Tibial nerve (tissue), 3 donors: ENCODE results near the gene TNPO3.

Source experiments
- POLR2A ChIP-seq, 2 donors: fragments of 450-650 bp; IDR thresholded peaks; one replicate each; pipeline ENCODE4 v1.6.1; 2017; ENCODE audit warnings: antibody characterized with exemption in 2 of 2, mild to moderate bottlenecking in 2 of 2, moderate library complexity in 2 of 2
- TF ChIP-seq, protein P1 (sequence below), 5 experiments: fragments of 200-600 bp in 3 of 5; fragments of 450-650 bp in 2 of 5; sonication (generic) in 3 of 5; IDR thresholded peaks; one replicate each; pipeline ENCODE4 v1.5.1; 2016 to 2019; ENCODE audit warnings: antibody characterized with exemption in 5 of 5, mild to moderate bottlenecking in 3 of 5, moderate library complexity in 2 of 5

- TF ChIP-seq, protein P1, sequence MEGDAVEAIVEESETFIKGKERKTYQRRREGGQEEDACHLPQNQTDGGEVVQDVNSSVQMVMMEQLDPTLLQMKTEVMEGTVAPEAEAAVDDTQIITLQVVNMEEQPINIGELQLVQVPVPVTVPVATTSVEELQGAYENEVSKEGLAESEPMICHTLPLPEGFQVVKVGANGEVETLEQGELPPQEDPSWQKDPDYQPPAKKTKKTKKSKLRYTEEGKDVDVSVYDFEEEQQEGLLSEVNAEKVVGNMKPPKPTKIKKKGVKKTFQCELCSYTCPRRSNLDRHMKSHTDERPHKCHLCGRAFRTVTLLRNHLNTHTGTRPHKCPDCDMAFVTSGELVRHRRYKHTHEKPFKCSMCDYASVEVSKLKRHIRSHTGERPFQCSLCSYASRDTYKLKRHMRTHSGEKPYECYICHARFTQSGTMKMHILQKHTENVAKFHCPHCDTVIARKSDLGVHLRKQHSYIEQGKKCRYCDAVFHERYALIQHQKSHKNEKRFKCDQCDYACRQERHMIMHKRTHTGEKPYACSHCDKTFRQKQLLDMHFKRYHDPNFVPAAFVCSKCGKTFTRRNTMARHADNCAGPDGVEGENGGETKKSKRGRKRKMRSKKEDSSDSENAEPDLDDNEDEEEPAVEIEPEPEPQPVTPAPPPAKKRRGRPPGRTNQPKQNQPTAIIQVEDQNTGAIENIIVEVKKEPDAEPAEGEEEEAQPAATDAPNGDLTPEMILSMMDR (IDR thresholded peaks at IDR 0.05): no peak
- no peak for TF ChIP-seq POLR2A (IDR thresholded peaks at IDR 0.05)
Observed at GRCh38 chr7:128954830-128955802, 99.8 kb downstream of the TNPO3 start.
